ENCODE results near the gene CORO2B.

The CORO2B gene

GRCh38 chr15:68556139-68556990, 22.4 kb upstream of the CORO2B start:
- no peak overlapping the region for H3K4me2 ChIP-seq (ENCODE audit: low read depth, low read length, poor library complexity, severe bottlenecking)
- no peak overlapping the region for H2AFZ ChIP-seq (ENCODE audit: low read depth, low read length, severe bottlenecking)
- no peaks in the 10 kb centered on the region for H3K9me2 ChIP-seq (replicated peaks; ENCODE audit: insufficient read depth, low read length)
- H3K27ac ChIP-seq (ENCODE audit: low read depth, low read length) = no peak overlapping the region
- no peaks in the 10 kb centered on the region for H3F3A ChIP-seq (ENCODE audit: insufficient read depth)
- no peak overlapping the region for H3K9ac ChIP-seq (ENCODE audit: low read length)
- TF ChIP-seq, protein P1, sequence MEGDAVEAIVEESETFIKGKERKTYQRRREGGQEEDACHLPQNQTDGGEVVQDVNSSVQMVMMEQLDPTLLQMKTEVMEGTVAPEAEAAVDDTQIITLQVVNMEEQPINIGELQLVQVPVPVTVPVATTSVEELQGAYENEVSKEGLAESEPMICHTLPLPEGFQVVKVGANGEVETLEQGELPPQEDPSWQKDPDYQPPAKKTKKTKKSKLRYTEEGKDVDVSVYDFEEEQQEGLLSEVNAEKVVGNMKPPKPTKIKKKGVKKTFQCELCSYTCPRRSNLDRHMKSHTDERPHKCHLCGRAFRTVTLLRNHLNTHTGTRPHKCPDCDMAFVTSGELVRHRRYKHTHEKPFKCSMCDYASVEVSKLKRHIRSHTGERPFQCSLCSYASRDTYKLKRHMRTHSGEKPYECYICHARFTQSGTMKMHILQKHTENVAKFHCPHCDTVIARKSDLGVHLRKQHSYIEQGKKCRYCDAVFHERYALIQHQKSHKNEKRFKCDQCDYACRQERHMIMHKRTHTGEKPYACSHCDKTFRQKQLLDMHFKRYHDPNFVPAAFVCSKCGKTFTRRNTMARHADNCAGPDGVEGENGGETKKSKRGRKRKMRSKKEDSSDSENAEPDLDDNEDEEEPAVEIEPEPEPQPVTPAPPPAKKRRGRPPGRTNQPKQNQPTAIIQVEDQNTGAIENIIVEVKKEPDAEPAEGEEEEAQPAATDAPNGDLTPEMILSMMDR (IDR thresholded peaks at IDR 0.05; ENCODE audit: insufficient read depth, low read length, poor library complexity, severe bottlenecking) = no peak
- no peak for TF ChIP-seq EZH2phosphoT487 (conservative IDR thresholded peaks at IDR 0.05; ENCODE audit: low read length)
- H3K36me3 ChIP-seq (ENCODE audit: low read length) = no peaks in the 10 kb centered on the region
- H3K4me3 ChIP-seq (ENCODE audit: insufficient read depth, low read length, poor library complexity, severe bottlenecking) = no peak overlapping the region
- no peaks in the 10 kb centered on the region for H4K20me1 ChIP-seq (ENCODE audit: low read depth, low read length)
- H3K27me3 ChIP-seq (ENCODE audit: low read length) = no peaks in the 10 kb centered on the region
- H3K79me2 ChIP-seq (ENCODE audit: insufficient read depth, low read length) = no peaks in the 10 kb centered on the region
- no peaks in the 10 kb centered on the region for H3K9me3 ChIP-seq (ENCODE audit: insufficient read depth, low read length)

DNA sequence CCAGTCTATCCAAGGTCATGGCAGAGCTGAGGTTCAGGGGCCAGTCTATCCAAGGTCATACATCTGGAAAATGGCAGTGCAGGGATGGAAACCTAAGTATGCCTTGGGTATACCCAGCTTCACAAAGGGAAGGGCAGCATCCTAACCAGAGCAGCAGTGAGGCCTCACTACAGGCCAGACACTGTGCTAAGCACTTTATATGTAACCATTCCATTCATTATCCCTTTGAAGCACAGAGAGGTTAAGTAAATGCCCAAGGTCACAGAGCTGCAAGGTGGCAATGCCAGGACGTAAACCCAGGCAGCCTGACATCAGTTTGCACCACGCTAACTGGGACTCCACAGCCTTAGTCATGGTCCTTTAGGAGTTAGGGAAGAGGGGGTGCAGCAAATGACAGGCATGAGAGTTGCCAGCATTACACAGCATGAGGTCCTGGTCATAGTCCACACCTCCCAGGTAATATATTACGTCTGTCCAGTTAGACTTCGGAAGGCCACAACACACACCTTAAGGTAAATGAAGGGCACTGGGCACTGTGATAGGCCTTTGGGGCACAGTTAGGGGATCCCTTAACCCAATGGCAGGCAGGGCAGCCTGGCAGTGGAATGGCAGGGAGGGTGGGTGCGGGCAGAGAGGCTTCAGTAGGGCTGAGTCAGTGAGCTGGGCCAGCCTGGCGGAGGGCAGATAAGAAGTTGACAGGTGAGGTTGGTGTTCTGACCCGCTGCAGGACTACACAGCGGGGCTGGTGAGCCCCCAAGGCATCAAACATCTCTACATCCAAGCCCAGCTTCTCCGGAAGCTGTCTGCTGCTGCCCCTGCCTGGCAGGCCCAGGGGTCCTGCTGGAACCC, 21.1 kb upstream of the CORO2B start:
- Histone ChIP-seq H3K9ac (ENCODE audit: low read length) (no peak overlapping the region), H2AFZ (ENCODE audit: low read depth, low read length, severe bottlenecking) (no peak overlapping the region), H3K9me3 (ENCODE audit: insufficient read depth, low read length) (no peaks in the 10 kb centered on the region), H3K9me2 (replicated peaks; ENCODE audit: insufficient read depth, low read length) (no peaks in the 10 kb centered on the region), H3K36me3 (ENCODE audit: low read length) (no peaks in the 10 kb centered on the region), H3F3A (ENCODE audit: insufficient read depth) (no peaks in the 10 kb centered on the region), H4K20me1 (ENCODE audit: low read depth, low read length) (no peaks in the 10 kb centered on the region), H3K4me2 (ENCODE audit: low read depth, low read length, poor library complexity, severe bottlenecking) (no peak overlapping the region), H3K79me2 (ENCODE audit: insufficient read depth, low read length) (no peaks in the 10 kb centered on the region), H3K27me3 (ENCODE audit: low read length) (no peaks in the 10 kb centered on the region), H3K4me3 (ENCODE audit: insufficient read depth, low read length, poor library complexity, severe bottlenecking) (no peak overlapping the region), H3K27ac (ENCODE audit: low read depth, low read length) (no peak overlapping the region)
- TF ChIP-seq EZH2phosphoT487 (conservative IDR thresholded peaks at IDR 0.05; ENCODE audit: low read length) = no peak
- TF ChIP-seq, protein P1 (IDR thresholded peaks at IDR 0.05; ENCODE audit: insufficient read depth, low read length, poor library complexity, severe bottlenecking) = no peak

DNA sequence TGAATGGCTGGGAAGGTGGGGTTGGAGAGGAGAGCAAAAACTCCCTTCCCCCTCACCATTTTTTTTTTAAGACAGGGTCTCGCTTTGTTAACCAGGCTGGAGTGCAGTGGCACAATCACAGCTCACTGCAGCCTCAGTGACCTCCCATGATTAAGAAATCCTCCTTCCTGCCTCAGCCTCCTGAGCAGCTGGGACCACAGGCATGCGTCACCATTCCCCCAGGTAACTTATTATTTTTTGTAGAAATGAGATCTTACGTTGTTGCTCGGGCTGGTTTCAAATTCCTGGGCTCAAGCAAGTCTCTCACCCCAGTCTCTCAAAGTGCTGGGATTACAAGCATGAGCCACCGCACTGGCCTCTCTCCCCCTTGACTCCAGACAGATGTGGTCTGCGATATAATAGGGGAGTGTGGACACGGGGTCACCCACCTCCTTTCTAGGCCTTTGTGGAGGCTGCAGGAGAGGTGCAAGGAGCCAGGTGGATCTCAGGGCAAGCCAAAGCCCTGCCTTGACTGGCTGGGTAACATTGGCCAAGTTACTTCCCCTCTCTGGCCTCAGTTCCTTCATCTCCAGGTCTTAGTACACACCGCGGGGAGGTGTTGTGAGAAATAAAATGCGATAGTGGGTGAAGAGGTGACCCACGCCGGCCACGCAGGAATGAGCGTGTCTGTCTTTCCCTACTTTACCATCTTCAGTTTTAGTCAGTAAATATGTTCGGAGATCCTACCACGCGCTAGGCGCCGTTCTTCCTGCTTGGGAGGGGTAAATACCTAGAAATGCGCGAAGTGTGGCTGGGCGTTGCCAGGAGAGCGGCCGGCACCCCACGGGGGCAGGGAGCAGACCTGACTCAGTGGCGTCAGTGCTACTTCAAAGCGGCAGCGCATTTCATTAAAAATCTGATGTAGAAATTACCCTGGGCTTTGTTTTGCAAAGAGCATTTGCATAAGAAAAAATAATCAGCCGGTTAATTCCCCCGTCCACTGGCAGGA, 20.2 kb upstream of the CORO2B start:
- no peak overlapping the region for H2AFZ ChIP-seq (ENCODE audit: low read depth, low read length, severe bottlenecking)
- no peak for TF ChIP-seq EZH2phosphoT487 (conservative IDR thresholded peaks at IDR 0.05; ENCODE audit: low read length)
- TF ChIP-seq, protein P1 (IDR thresholded peaks at IDR 0.05; ENCODE audit: insufficient read depth, low read length, poor library complexity, severe bottlenecking) = no peak
- H4K20me1 ChIP-seq (ENCODE audit: low read depth, low read length) = no peaks in the 10 kb centered on the region
- no peaks in the 10 kb centered on the region for H3K79me2 ChIP-seq (ENCODE audit: insufficient read depth, low read length)
- no peaks in the 10 kb centered on the region for H3K36me3 ChIP-seq (ENCODE audit: low read length)
- no peaks in the 10 kb centered on the region for H3K9me2 ChIP-seq (replicated peaks; ENCODE audit: insufficient read depth, low read length)
- H3K9ac ChIP-seq (ENCODE audit: low read length) = no peak overlapping the region
- H3K4me2 ChIP-seq (ENCODE audit: low read depth, low read length, poor library complexity, severe bottlenecking) = peak overlapping the region; percentile 46
- H3K4me3 ChIP-seq (ENCODE audit: insufficient read depth, low read length, poor library complexity, severe bottlenecking) = no peak overlapping the region
- H3K27ac ChIP-seq (ENCODE audit: low read depth, low read length) = no peak overlapping the region
- H3F3A ChIP-seq (ENCODE audit: insufficient read depth) = no peaks in the 10 kb centered on the region
- H3K9me3 ChIP-seq (ENCODE audit: insufficient read depth, low read length) = no peaks in the 10 kb centered on the region
- no peaks in the 10 kb centered on the region for H3K27me3 ChIP-seq (ENCODE audit: low read length)
